HG02884 (cell line): ENCODE measurements around the gene ITPR3.
"Not testable (repeated sequence)": the region's sequence is repeated elsewhere in the genome, so short reads cannot be mapped to it uniquely, and the experiment has no call there.

Source experiments
- ATAC-seq: cut with Tn5 transposase; IDR thresholded peaks from one replicate; pipeline ENCODE4 v1.9.1; 2021; ENCODE audit warnings: mild to moderate bottlenecking, moderate library complexity; ENCODE audit not compliant: unreplicated experiment

Gene ITPR3

DNA sequence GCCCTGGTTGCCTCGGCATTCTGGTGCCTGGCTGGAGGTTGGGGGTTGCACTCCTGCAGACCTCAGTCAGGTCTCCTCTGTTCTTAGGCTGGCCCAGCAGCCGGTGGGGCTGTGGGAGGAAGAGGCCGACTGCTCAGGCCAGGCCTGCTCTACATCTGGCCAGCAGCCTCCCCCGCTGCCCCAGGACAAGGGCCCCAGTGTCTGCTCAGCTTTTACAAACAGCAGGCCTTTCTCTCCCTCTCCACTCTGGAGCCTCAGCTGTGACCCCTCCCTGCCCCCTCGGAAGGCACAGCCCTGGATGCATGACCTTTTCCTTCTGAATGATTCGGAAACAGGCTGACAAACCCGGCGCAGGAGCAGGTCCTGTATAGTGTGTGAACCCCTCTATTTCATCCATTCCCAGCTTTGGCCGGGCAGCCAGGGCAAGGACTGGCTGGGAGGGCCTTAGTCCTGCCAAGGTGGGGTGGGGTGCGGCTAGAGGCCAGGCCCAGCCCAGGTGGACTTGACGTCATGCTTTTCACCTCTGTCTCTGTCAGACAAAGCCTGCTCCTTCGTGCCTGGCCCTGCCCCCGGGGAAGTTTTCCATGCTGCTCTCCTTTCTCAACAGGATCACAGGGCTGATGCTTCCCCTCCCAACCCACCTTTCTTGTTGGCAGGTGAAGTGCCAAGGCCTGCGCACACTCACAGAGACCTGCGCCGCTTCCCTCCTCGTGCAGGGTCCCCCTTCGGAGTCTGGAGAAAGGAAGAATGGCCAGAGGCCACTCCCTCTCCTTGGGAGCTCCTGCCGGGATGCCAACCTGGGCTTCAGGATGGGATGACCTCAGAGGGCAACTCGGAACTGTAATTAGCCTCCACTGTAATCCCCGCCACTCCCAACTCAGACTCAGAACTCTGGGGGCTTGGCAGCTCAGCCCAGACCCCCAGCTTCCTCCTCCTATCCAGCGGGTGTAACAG is 10.1 kb upstream of the ITPR3 start:
- ATAC-seq, result no peak

DNA sequence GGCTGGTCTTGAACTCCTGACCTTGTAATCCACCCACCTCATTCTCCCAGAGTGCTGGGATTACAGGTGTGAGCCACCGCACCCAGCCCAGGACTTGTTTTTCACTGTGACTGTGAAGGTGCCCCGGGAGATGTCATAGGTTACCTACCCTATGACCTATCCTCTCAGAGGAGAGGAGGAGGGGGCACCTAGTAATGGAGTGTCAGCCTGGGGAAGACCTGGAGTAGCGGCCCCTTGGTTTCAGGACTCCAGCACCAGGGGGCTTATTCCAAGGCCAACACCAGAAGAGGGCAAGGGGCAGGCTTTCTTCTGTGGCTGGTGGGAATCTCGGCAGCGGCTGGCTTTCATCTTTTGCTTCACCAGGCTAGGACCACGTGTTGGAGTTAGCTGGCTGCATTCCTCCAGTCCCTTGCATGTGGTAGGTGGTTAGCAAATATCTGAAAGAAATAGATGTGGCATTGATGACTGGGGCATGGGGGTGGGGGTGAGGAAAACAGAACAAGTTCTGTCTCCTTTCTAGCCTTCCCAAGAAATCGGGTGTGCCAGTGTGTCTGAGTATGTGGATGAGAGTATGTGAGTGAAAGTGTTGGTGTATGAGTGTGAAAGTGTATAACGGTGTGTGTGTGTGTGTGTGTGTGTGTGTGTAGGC is 7.9 kb upstream of the ITPR3 start:
- ATAC-seq, result no peak

DNA sequence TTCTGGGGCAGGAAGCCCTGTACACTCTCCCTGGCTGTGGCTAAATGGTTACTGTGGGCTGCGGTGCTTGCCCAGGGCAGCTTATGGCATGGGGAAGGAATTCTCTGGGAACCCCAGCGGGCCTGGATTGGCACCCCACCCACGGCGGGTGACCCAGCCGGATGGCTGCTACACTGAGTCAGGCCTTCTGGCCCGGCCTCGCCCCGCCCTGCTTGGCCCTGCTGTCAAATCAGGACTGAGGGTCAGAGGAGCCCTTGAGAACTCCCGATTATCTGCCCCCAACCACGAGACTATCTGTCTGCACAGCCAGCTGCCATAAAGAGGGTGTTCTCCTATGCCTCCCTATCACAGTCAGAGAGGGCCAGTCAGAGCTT is 7.3 kb upstream of the ITPR3 start:
- ATAC-seq, result no peak

DNA sequence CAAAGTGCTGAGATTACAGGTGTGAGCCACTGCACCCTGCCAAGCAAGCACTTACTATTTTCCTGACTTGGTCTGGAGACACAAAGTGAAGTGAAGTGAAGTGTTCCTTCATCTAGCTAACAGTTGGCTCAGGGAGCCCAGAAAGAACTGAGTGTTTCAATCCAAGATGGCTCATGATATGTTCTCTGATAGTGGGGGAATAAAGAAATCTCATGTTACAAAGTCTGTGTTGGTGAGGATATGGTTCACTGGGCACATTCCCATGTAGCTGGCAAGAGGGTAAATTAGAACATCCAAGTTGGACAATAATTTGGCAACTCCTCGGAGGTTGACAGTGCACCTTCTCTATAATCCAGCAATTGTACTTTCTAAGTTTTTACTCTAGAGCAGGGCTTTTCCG is 5.0 kb upstream of the ITPR3 start:
- no peak for ATAC-seq

DNA sequence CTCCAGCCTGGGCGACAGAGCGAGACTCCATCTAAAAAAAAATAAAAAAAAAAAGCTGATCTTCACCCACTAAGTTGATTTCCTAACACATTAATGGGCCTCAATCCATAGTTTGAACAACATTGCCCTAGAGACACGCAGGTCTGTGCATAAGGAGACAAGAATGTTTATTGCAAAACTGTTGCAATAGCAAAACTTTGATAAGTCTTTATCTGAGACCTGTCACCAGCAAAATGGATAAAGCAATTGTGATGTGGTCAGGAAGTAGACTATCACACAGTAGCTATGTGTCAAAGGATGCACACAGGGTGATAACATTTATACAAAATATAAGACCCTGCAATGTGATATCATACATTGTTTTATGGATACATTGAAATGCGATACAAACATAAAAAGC is 4.2 kb upstream of the ITPR3 start:
- no peak for ATAC-seq

DNA sequence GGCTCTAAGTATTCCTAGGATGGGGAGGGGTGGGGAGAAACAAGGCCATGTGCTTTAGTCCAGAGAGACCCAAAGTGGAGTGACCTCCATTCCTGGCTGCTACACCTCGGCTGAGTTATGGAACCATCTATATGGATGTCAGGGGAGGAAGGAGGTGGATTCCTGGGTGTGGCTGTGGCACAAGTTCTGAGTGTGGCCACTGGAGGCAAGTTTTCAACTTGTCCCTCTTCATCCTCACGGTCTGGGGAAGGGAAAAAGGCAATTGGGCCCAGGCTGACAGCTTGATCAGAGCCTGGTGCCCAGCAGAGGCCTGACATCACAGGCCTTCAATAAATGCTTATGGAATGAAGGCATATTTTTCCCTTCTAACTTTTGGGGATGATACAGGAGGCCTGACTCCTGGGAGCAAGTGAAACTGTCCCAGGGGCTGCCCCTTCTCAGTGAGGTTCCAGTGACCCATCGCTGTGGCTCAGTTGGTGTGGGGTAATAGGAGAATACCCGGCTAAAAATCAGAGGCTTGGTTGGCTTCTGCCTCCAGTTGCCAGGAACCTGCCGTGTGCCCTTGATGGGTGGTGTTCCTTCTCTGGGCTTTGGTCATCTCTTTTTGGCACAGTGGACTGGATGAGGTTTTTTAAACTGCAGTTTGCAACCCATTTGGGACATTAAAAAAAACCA is 1.8 kb upstream of the ITPR3 start:
- no peak for ATAC-seq

DNA sequence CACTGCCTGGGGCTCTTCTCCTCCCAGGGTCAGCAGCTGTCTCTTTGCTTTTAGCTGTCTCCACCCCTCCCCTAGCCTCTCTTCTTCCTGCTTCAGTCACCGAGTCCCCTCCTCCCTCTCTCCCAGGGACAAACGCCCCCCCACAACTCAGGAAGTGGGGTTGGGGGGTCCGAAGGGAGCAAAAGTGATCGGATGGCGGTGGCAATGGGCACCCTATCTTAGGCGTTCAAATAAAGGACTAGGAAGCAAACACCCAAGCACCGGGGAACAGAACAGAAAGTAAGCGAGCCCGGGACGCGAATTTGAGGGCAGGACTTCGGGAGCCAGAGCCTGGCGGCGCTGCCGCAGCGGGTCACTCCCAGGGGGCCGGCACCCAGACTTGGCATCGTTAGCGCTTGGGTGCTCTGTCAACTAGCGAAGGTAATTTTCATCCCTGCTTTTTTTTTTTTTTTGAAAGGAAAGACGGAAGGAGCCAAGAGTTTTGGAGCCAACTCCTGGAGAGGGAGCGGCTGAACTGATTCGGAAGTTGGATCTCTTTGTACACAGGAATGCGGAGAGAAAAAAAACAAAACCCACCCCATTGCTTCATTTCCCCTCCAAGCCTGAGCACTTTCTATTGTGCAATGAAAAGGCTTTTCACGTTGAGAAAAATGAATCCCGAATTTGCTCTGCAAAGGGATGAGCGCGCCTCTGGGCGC is 815 bp upstream of the ITPR3 start:
- ATAC-seq, result no peak

DNA sequence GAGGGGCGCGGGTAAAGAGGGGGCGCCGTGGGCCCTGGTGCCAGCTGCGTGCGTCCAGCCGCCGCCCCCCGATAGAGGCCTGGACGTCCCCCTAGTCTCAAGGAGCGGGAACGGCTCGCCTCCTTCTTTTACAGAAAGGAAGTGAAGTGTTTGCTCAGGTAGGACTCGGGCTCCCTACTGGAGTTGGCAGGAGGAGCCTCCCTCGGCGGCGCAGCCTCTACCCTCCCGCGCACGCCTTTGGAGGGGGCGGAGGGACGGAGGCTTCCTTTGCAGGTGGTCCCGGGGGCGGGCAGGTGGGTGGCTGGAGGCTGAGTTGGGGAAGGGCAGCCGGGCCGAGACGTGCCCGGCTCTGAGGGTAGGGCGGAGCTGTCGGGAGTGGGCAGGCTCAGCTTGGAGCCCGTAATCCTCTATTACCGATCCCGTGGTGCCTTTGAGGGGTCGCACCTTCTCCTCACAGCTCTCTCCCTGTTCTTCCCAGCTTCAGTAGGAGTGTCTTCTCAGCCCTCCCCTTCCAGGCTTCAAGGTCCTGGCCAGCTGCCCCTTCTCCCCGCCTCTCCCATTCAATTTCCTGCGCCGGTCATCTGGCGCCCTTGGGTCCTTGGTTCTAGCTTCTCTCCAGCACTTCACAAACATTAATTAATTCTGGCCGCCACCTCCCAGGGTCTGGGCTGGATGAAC is 728 bp downstream of the ITPR3 start:
- peak; percentile 28 for ATAC-seq

DNA sequence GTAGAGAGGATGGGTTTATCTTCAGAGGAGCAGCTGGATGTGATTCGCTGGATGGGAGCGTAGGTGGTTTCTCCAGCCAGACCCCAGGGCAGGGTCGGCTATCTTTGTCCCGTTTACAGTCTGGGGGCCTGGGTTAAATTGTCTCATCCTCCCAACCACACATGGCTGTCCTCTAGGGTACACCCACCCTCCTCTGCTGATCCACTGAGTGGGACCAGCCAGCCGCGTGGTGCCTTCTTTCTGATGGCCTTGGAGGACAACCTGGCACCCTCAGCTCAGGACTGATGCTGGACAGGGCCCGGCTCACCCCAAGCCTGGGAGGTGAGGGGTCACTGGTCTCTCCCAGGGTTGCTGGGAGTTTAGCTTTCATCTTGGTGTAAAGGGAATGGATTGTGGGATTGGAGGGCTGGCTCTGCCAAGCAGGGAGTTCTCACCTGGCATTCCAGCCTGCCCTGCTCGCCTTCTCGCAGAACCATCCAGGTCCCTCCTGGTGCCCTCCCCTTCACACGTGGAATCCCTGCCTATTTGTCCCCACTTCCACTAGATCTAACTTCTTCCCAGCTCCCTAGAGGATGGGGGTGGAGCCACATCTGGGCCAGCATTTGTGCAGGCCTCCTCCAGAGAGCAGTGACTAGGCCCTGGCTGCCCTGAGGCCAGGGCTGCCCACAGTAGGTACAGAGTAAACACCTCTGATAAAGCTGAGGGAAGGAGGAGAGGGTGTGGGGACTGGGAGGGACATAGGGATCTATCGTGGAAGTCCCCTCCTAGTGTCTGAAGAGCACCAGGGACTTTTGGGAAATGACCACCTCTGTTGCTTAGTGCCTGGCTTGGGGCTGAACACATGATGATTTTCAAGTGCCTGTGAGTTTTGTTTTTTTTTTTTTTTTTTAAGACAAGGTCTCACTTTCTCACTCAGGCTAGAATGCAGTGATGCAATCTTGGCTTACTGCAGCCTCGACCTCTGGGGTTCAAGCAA is 1.6 kb downstream of the ITPR3 start:
- no peak for ATAC-seq

DNA sequence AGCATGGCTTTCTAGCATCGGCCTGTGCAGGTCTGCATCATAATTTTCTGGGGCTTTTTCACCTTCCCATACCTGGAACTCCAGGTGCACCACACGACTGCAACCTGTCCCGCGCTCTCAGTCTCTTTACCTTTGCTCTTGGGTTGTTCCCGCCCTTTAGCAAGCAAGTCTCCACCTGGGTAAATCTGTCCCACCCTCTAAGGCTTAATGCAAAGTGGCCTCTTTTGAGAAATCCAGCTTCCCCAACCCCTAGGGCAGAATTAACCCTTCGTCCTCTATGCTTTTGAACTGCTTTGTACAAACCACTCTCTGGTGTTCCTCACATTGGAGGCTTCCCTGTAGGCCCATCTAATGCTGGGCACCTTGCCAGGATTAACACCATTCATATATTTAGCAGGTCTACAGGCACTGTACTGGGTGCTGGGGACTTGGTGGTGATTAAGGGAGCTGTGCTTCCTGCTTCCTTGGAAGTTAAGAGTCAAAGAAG is 2.8 kb downstream of the ITPR3 start:
- no peak for ATAC-seq

DNA sequence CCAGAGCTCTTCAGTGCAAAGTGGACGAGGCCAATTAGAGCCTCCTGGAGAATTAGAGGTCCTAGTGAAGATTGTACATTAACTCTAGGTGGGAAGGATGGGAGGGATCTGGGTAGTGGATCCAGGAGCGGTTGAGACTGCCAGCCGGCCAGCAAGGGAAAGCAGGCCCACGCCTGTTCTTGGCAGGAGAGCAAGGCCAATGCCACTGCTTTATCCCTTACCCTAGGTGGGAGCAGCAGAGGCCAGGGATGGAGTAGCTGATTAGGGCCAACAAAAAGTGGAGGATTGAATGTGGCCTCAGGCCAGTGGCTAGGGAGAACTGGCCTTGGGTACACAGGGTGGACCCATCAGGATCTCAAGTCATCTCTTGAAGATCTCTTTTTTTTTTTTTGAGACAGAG is 3.7 kb downstream of the ITPR3 start:
- no peak for ATAC-seq

DNA sequence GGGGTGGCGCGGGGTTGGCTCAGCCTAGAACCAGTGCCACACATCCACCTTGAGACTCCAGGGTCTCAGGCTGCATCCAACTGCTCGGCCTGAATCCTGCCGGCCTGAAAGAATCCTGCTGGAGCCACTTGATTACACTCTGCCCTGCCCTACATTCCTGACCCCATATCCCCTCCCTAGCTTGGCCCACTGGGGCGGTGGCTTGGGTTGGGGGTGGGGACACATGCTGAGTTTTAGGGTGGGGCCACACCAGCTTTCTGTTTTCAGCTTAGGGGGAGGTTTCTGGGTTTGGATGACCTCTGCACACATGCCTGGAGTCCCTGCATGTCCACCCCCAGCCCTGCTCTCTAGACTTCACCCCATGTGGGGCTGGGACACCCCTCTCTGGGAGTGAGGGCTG is 6.8 kb downstream of the ITPR3 start:
- ATAC-seq, result no peak

DNA sequence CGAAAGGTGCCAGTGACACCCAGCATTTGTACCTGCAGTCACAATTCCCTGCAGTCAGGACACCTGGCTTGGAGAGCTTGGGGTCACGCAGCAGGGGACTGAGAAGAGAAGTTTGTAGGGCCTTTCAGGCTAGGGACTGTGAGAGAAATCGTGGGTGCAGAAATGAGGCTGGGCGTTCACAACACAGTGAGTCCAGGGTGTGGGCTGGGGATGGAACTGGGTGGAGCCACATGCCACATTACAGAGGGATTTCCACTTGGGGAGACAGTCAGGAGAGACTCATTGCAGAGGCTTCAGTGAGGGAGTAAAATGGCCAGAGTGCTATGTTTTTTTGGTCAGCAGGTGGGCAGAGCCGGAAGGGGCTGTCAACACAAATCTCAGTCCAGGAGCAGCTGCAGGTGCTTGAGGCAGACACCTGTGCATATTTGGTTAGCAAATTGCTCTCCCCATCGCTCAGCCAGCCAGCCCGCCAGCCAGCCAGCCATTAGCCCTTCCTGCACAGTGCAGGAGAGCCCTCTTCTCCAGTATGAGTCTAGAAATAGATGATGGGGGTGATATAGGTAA is 7.4 kb downstream of the ITPR3 start:
- no peak for ATAC-seq

DNA sequence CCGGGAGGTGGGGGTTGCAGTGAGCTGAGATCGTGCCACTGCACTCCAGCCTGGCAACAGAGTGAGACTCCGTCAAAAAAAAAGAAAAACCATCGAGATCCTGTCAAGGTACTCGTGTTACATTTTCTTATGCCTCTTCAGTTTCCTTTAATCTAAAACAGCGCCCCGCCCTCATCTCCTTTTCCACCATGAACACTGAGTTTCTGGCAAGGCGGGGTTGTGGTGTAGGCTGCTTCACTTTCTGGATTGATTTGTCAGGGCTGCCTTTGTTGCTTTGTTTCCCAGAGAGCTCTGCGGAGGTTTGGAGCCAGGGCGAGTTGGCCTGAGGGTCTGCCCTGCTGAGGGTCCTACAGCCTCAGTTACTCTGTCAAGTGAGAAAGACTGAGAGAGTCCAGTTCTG is 8.9 kb downstream of the ITPR3 start:
- no peak for ATAC-seq

DNA sequence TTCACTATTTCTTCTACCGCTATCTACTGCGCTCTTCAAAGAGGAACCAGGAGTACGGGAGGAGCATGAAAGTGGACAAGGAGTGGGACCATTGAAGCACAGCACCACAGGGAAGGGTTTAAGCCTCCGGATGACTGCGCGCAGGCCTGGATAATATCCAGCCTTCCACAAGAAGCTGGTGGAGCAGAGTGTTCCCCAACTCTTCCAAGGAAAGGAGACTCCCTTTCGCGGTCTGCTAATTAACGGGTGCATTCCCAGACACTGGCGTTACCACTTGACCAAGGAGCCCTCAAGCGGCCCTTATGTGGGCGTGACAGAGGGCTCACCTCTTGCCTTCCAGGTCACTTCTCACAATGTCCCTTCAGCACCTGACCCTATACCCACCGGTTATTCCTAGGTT is 10.4 kb downstream of the ITPR3 start:
- ATAC-seq, result not testable (repeated sequence)

DNA sequence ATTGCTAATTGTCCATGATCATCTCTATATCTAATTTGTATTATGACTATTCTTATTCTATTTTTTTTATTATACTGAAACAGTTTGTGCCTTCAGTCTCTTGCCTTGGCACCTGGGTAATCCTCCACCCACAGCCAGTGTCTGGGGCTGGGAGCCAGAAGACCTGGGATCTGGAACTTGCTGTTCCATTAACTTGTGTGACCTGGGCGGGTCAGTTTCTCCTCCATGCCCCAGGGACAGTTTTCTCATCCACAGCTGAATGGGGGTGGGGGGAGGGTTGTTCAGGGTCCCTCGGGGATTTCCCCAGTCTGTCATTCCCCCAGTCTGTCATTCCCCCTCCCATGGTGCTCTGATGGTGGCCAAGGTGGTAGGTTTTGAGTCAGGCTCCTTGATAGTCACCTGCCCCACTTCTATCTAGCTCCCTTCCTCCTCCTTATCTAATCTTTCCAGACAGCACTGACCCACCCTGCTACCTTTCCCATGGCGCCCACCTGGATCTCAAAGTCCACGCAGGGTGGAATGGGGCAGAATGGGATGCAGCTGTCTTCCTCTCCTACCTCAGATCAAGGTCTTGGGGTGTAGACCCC is 10.9 kb downstream of the ITPR3 start:
- ATAC-seq, result no peak

DNA sequence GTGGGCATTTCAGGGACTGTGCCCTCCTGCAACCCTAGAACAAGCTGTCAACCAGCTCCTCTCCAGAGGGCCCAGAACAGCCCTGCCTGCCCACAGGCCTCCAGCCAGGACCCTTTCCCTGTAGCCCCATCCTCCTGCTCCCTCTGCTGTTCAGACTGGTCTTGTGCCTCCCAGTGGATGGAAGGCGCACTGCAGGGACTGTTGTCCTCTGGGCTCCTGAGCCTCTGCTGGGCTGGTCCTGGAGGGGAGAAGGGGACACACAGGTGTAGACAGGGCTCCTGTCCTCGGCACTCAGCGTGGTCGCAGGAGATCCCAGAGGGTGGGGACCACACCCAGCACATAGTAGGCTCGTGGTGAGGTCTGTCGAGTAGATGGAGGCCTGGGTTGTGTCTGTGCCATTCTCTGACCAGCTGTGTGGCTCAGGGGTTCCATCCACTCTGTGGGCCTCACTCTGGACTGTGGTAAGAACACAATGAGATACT is 11.5 kb downstream of the ITPR3 start:
- ATAC-seq, result no peak

DNA sequence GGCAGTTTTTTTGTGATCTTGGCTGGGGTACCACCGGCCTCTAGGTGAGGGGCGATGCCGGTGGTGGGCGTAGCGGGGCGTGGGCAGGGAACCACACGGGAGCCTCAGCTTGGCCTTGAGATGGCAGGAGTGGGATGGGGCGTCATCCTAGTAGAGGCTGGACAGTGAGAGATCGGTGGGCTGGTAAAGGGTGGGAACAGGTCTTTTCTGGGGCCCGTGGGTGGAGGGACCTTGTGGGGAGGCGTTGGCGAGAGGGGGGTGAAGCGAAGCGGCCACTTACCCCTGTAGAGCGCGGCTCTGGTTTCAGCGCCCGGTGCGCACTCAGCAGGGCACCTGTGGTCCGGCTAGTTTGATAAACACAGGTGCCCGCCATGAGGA is 12.0 kb downstream of the ITPR3 start:
- ATAC-seq, result no peak
